Mucosa of gallbladder (tissue), 1 donor: Measurements from ENCODE around the gene ITPK1. TPM values are rescaled to one million over a fixed set of nuclear protein-coding genes. Genes with fewer than 3 reads are reported as not detected.
A peak's percentile ranks its signal among the peaks of the same experiment; 100 is the strongest.

Source experiments
- DNase-seq: peaks from one replicate; pipeline ENCODE4 v3.0.0-alpha.2; 2020; ENCODE audit warnings: low spot score
- total RNA-seq: library from RNA; stranded (reverse); gene quantifications from one replicate; pipeline ENCODE4 v1.2.1, GENCODE V29; 2021
- donor health status: DM: no; HTN: no; CAD: no.

ITPK1 gene
- total RNA-seq, 1 donor from 2014 or later, result 187 TPM

DNA sequence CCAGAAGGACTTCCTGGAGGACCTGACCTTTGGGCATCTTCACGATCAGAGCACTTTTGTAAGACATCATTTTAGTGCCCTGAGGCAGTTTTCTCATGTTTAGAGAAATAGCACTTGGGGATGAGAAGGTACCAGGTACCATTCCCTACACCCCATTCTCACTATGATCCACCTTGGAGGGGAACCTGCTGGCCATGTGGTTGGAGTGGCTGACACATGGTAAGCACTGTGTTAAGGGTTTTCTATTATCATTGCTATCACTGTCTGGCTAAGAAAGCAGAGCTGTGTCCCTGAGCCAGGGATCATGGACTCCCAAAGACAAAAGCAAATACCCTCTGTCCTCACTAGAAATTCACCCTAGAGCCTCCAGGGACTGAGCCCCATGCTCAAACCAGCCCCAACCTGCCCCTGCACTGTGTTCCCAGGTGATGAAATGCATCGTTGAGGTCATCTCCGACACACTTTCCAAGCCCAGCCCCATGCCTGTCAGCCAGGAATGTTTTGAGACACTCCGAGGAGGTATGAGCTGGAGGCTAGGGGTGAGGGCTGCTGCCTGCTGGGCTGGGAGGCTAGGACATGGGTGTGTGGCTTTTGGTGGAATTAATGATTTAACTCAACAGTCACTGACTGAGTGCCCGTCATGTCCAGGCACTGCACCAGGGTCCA, 189.4 kb downstream of the ITPK1 start:
- no peak for DNase-seq

DNA sequence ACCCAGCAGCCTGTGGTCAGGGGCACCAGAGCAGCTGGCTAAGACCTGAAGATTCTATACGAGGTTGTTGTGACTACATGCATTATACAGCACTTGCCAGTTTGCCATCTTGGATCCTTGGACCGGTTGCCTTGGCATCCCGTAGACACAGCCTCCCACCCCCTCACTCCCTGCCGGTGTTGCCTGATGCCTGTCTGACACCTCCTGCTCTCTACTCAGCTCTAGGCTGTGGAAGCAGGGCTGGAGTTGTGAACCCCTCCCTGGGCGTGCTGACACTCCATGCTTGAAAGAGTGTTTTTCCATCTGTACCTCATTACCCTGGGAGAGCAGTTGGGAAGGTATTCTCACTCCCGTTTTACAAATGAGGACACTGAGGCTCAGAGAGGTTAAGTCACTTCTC, 190.3 kb downstream of the ITPK1 start:
- DNase-seq, result no peak

DNA sequence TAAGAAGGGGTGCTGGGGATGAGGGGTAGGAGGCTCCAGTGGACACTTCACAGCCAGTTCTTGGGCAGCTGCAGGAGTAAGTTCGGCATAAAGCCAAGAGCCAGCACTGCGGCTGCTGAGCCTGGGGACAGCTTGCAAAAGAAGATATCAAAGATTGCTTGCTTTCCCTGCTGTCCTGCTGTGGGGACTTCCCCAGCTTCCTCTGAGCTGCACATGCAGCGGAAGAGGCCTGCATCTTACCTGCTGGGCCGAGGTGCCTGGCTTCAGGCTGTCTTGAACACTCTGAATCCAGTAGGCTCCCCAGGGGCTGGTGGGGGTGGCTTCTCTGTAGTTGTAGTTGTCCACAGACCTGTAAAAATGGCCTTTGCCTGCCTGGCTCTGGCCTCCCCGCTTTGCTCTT, 191.5 kb downstream of the ITPK1 start:
- DNase-seq, result no peak

DNA sequence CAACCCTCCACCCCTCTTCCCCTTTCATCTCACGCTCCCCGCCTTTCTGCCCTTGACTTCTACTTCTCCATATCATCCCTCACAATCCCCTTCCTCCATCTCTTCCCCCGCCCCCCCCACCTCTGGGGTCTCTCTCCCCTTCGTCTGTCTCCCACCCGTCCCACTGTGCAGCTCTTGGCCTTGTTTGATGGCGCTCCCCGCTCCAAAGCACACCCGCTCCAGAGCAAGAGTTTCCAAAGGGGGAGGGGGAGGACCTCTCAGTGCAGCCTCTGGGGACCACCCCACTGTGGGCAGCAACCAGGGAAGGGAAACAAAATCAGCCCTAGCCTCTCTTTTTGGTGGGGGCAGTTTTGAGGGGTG, 192.0 kb downstream of the ITPK1 start:
- DNase-seq, result no peak

DNA sequence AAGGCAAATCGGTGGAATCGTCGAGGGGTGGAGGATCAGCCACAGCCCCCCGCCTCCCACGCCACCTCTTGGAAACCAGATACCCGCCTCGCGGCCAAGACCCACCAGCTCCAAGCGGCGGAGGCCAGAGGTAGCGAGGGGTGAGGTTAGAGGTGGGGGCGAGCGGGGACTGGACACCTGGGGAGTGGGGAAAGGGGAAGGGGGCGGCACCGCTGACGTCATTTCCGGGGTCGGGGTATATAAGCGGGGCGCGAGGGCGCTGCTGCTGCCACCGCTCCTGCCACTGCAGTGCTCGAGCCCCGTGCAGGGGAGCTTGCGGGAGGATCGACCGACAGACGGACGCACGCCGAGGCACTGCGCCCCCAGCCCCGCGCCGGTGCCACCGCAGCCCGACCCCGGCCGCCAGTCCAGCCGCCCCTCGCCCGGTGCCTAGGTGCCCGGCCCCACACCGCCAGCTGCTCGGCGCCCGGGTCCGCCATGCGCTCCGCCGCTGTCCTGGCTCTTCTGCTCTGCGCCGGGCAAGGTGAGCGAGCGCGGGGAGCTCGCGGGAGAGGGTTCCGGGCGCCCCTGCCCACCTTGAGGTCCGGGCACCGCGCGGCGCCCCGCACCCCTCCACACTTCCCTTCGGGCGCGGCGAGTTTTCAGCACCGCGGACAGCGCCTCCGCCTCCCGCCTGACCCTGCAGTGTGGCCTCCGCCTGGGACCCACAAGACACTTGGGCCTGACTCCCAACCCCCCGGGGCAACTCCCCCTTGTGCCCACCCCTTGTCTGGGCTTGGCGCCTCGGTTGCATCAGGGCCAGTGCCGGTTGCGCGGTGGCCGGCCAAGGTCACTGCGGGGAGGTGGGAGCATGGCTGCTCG, 192.6 kb downstream of the ITPK1 start, which contains the start of gene CHGA:
CHGA (plus strand) TSS at position 268 of the 861 bp plus-strand sequence; CDS start at position 478, 210 bp downstream.
- peak; percentile 51 for DNase-seq

DNA sequence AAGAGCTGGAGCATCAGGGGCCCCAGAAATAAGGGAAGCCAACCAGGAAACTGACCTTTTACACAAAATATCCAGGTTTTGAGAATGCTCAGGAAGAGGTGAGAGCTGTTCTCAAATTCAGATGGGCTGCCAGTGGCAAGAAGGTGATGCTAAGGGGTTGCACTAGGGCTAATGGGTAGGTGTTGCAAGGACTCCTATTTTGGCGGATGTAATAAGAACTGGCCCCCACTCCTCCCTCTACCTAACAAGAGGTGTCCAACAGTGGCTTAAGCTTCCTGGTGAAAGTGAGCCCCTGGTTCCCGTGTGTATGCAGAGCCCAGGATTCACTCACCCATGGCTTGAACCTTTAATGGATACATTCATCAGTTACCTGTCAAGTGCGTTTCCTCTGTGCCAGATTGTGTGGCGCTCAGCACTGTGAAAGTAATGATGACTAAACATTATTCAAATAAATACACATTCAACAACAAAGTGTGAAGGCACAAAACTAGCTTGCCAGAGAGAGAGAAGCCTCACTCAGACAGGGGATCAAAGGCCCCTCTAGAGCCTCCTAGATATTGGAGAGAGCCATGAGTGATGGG, 193.5 kb downstream of the ITPK1 start:
- no peak for DNase-seq

DNA sequence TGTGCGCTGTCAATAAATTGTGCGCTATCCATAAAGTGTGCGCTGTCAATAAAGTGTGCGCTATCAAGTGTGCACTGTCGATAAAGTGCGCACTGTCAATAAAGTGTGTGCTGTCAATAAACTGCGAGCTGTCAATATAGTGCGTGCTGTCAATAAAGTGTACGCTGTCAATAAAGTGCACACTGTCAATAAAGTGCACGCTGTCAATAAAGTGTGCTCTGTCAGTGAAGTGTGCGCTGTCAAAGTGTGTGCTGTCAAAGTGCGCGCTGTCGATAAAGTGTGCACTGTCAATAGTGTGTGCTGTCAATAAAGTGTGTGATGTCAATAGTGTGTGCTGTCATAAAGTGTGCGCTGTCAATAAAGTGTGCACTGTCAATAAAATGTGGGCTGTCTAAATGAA, 195.7 kb downstream of the ITPK1 start:
- no peak for DNase-seq

DNA sequence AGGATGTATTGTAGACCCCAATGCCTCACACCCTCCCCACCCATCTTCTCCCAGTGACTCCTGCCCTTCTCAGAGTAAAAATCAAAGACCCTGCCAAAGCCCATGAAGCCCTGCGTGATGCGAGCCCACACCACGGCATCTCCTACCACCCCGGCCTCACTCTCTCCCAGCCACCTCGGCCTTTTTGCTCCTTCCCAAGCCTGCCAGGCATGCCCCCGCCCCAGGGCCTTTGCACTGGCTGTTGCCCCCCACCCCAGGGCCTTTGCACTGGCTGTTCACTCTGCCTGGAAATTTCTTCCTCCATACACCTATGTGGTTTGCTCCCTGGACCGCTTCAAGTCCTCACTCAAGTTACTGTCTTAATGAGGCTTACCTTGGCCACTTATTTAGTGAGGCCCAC, 197.8 kb downstream of the ITPK1 start:
- DNase-seq, result no peak

DNA sequence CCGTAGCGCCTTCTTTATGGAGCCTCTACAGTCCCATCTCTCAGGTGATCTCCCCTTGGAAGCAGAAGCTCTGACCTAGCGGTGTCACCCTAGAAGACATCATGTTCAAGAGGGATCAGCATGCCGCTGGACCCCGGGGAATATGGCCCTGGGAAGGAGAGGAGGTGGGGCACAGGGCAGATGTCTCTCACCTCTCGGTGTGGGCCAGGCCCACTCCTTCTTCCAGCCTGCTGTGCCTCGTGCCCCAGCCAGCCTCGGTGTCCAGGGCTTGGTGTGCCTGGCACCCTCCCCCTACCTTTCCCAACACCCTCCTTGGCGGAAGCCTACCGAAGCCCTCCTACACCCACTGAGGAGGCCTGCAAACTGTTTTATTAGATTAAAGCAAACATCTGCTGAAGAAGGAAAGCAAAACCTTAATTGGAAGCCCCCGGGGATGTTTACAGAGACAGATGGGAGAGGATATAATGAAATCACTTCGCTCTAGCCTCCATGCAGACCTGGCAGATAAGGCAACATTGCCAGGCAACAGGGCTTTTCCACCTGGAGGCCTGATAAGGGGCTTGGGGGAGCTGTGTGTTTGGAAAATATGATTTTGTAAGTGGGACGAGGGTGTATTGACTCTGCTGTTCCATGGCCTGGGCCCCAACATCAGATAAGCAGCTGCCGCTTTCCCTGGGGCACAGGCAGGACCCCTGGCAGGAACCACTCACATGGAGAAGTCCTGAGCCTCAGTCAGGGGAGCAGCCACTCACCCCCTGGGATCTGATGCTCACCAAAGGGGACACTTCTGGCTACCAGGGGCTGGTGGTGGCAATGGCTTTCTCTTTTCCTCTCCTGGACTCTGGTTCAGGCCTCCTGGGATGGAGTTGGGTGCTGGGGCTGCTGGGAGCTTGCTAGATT, 198.4 kb downstream of the ITPK1 start:
- DNase-seq, result no peak

DNA sequence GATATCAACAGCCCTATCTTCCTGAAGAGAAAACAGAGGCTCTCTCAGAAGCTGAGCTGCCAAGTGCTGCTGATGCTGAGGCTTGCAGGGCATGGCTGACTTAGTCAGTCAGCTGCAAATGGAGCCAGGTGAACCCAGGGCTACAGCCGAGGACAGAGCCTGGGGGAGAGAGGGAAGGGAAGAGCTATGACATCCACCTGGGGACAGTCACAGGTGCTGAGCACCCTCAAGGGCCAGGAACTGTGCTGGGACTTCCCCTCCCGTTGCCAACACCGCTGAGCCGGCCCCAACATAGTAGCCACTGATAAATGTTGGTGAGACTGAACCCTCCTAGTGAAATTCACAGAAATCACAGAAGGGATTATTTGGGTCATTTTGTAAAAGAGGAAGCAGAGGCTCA, 199.5 kb downstream of the ITPK1 start:
- no peak for DNase-seq

DNA sequence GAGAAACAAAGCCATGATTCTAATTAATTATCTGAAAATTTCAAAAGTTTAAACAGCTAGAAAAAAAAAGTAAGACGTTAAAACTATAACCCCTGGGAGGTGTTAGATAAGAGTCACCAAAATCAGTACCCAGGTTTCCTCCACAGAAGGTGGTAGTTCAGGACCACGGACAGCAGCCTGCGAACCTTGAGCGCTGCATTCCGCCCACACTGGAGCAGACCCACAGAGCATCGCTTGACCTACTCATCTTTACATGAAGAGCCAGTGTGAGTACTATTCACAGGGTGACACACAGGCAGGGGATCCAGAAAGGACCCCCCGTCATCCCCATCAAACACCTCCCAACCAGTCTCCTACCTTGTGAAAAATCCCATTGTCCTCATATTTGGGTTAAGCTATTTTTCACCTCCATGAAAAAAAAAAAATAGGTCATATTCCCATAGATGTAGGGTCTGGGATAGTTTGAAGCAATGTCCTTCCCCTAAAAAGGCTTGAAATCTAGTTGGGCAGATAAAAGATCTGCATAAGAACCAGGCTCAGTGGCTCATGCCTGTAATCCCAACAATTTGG, 201.6 kb downstream of the ITPK1 start:
- DNase-seq, result peak; percentile 40

DNA sequence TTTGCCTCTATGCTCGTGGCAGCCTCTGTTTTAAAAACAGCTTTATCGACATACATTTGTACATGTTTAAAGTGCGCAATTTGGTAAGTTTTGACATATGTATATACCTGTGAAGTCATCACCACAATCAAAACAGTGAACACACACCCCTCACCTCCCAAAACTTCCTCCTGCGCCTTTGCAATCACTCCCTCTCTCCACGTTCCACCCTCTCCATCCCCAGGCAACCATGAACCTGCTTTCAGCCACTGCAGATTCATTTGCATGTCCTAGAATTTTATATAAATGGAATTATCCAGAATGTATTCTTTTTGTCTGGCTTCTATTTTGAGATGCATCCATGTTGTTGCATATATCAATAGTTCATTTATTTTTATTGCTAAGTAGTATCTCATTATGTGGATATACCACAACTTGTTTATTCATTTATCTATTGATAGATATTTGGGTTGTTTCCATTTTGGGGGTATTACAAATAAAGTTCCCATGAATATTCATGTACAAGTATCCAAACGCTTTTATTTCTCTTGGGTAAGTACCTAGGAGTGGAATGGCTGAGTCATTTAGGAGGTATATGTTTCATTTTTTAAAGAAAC, 208.3 kb downstream of the ITPK1 start:
- DNase-seq, result no peak

DNA sequence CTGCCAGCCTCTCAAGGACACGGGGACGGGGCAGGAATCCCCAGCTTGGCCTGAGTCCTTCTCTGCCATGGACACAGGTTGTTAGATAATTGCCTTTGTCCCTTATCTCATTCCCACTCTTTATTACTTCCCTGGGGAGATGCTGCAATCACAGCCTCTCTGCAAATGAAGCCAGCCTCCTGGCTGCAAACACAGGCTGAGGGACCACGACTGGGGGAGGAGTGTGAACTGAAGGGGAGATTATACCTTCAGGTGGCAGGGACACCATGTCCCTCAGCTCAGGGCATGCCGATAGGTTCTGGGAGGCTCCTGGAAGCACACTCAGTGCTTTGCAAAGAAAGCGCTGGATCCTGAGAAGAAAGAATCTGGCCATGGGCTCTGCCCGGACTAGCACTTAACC, 208.9 kb downstream of the ITPK1 start:
- no peak for DNase-seq

DNA sequence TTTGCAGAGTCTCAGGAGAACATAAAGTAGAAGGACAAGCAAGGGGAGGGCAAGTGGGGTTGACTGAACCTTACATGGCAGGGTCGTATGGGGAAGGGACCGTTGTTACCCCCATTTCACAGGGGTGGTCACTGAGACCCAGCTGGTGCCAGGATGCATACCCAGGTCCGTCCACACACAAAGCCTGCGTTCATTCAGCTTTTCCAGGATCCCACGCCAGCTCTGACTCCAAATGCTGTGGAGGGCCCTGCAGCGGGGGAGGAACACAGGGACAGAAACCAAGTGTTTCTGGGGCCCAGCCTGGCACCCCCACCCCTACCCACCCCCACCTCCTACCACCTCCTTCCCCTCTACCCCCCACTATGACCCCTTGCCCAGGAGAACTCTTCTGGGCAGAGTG, 209.3 kb downstream of the ITPK1 start:
- DNase-seq, result no peak

DNA sequence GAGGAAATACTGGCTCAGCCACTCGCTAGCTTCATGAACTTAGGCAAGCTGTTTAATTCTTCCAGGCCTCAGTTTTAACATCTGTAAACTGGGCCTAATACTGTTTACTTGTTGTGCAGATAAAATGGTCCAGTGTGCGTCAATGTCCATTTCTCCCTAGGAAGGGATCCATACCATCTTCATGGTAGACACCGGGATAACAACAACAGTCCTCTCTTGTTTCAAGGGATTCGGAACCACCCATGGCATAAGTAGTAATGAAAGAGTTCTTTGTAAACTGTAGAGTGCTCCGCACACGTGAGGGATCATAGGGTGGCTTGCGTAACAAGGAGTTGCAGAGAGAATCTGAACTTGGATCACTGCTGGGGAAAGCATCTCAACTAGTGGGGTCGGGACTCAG, 210.1 kb downstream of the ITPK1 start:
- DNase-seq, result no peak

DNA sequence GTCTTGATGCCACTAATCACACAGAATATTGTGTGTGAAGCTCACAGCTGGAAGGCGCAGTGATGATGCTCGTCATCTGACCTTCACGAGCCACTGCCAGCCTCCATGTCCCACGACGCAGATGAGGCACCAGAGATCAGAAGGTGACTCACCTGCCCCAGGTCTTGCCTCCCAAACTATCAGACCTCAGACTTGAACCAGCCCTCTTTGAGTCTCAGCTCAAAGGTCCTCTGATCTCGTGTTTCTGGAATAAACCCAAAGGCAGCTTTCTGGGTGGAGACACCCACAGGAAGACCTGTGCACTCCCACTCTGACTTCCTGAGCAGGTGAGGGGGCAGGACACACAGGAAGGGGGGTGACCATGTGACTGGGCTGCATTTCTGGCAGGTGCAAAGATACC, 212.4 kb downstream of the ITPK1 start:
- DNase-seq, result no peak

DNA sequence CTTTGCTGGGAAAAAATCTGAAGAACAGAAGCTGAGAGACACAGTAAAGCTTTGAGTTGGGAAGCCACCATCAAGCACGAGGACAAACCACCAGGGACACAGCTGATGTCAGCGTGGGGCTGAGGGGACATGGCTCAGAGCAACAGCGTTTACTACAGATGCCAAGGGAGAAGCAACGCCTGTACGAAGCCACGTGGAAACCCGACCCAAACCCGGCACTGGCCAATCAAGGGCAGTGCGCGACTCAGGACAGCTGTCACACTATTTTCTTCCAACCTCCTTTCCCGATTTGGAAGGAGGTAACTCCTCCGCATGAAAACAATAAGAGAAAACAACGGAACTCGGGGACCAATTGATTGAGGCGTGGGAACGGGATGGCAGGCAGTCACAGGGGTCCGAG, 213.0 kb downstream of the ITPK1 start:
- DNase-seq, result no peak

DNA sequence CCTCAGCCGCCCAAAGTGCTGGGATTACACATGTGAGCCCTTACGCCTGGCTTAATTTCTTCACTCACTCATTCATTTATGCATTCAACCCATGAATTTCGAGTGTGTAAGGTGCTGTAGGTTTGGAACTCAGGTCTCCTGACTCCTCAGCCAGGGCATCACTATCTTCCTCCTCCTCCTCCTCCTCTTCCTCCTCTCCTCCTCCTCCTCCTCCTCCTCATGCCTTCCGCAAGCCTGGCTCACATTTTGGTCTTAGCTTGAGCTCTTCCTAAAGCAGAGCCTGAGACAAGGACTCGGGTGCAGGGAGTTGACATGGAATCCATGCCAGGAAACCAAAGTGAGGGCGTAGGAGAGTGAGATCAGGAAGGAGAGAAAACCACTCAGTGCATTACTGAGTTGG, 213.5 kb downstream of the ITPK1 start:
- DNase-seq, result no peak

DNA sequence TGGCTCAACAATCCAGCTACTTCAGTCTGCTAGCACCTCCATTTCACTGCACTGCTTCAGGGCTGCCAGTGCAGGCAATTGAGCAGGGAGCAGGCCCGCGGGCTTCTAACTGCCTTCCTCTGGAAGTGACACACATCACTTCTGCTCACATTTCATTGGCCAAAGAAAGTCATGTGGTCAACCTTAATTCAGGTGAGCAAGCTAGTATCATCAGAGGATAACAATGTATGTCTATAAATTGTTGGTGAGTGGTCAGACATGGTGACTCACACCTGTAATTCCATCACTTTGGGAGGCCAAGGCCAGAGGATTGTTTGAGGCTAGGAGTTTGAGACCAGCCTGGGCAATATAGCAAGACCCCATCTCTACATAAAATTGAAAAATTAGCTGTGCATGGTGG, 215.1 kb downstream of the ITPK1 start:
- DNase-seq, result no peak

DNA sequence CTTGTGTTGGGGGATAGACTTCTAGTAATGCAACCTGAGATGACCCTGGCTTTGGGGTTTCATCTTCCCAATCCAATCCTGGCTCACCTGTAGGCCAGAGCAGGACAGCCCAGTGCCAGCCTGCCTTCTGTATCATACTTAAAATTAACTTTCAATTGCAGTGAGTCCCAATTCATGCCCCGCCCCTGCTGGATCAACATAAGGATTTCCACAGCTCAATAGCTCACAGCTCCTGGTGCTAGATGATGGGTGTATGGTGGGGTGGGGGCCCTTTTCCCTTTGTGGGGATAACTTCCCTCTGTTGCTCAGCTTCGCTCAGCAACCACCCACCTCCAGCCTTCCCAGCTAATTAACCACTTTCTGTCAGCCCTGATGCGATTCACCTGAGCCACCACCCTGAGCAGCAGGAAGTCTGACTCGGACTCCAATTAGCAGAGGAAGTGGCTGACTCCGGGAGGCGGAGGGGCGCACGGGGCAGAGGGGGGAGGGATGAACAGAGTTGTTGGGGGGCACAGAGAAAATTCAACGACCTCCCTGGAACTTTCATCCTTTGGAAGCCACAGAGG, 217.1 kb downstream of the ITPK1 start:
- DNase-seq, result no peak
